ENCODE data around the gene PTPRG.

Gene PTPRG

DNA sequence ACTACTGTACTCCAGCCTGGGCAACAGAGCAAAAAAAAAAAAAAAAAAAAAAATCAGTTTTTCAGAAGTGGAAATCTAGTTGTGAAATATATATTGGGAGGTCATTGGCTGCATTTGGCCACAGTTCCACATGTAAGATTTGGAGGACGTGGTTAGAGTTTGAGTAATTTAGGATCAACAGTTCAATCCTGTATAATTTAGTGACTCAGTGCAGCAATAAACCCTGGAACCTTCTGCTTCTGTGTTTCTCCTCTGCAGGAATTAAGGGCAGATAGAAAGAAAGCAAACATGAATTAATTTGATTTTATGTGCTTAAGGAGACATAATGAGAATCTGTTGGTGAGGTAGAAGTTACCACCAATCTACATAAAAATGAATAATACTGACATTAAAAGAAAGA lies 347.0 kb downstream of the PTPRG start:
- DNase-seq = no peak

DNA sequence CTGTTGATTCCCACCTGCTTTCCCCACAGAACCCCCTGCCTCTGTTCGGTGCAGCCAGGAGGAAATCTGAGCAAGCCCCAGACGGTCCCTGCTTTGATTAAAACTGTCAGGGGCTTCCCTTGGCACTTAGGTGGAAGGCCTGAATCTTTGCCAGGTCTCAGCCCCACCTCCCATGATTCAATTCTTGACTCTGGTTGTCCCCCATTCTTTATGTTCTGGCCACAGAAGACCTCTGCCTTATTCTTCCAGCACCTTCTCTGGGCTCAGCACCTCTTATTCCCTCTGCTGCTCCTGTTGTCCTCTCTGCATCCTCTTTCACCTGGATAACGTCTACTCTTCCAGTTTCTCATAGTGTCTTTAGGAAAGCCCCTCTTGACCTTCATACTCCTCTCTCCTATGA lies 349.4 kb downstream of the PTPRG start:
- DNase-seq = no peak

DNA sequence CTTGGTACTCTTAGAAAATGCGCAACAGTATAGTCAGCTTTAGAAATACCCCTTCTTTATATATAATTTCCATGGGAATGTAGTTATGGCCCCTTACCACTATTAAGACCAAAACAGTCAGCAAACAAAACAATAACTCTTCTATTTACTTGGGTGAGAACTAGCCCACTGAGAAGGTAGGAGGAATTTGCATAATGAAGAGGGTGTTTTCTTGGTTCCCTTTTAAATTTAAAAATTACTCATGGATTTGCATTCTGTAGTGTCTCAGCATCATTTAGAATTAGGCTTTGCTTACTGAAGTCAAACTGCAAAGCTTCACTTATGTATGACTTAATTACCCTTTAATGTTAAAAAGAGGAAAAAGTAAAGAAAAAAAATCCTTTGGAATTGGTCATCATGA lies 350.8 kb downstream of the PTPRG start:
- DNase-seq = no peak

DNA sequence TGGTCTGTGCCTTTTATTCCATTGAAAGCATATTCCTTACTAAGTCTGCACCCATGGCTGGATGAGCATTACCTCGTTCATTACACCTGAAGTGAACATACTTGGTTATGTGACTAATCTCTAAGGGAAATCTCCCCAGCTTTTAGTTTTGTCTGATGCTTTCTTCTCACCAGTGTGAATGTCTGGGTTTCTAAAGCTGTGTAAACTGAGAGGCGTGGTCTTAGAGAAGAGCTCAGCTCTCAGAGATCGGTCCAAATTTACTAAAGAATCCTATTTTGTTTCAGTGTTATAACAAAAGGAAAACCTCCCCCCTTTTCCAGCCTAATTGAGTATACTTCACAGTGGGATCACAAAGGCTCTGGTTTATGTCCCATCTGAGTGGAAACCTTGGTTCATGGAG lies 352.3 kb downstream of the PTPRG start:
- no peak for DNase-seq

DNA sequence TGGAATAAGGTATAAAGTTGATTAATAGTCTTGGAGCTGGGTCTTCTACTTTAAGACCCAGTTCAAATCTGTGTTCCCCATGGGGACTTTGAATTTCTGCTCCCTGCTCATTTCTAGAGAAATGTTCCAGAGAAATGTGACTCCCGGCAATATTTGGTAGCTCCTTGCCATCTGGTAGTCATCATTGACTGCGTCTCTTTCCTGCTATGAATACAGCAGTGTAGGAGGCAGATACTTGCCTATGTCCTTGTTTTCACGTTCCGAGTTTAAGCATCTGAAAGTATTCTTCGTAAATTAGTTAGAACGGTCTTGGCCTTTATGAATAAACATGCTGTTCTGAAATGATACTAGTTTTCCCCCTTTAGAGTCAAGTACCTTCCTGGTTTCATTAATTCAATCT lies 352.9 kb downstream of the PTPRG start:
- DNase-seq = no peak

DNA sequence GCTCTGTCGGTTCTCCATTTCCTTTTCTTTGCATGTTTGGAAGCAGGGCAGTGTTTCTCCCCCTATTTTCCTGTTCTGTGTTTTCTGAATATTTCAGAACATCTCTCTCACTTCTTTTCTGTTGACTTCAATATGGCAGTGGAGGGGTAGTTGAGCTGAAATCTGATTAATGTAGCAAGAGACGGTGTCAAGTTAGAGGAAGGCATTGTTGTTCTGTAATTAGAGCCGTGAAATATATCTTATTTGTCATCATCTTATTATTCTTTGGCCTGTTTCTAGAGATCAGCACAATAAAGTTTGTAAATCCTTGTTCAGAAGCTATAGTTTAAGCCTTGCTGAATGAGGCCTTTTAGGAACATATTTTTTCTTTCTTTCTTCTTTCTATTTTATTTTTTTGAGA lies 353.9 kb downstream of the PTPRG start:
- DNase-seq = no peak

DNA sequence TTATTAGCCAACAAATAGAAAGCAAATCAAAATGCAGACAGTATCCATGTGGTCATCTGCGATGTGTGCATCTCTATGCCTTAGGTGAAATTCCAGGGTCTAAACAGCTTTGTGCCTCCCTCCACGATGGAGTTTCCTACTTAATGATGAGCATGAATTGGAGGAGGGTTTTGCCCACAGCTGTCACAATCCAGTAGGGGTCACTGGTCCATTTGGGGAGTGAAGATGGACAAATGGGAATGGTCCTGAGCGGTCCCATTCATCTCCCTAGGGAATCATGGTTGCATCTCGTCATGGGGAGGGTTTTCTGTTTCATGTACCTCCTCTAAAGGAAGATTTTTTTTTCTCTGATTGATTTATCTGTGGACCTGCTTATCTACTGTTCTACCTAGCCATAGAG lies 358.0 kb downstream of the PTPRG start:
- DNase-seq = no peak

DNA sequence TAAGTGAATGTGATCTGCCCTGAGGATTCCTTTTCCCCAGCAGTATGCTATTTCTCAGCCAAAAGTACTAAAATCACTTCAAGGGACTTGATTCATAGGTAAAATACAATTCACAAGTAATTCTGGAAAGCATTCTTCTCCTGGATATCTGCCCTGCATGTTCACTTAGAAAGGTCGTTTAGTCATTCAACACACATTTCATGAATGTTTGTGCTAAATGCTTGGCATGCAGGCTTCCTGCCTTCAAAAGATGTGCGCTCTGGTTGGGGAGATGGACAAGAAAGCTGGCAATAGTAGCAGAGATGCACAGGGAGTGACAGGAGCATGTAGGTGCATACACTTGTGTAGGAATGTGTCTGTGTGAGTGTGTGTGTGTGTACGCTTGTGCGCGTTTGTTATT lies 360.7 kb downstream of the PTPRG start:
- no peak for DNase-seq

DNA sequence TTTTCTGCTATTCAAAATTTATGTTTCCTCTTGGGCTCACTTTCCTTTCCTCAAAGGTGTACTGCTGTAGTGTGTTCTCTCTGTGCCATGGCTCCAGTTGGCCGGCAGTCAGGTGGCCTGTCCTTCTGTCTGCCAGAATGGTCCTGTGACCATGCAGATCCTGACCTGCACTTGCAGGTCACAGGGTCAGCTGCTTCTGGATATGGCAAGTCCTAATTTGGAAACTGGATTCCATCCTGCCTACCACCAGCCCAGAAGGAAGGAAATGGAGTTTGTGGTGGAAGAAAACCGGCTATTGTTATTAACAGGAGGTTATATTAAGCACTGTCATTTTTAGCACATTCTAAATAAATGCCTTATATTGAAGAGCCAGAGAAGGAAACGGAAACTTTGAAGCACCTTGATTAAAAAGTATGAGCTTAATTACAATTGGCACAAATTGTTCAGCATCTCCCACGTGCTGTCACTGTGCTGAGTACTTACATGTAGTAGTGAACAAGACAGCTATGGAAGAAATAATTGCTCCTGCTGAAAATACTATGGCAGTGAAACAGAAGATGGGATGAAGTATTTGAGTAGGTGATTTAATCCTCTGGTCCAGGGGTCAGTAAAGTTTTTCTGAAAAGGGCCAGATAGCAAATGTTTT lies 362.8 kb downstream of the PTPRG start:
- DNase-seq = no peak

DNA sequence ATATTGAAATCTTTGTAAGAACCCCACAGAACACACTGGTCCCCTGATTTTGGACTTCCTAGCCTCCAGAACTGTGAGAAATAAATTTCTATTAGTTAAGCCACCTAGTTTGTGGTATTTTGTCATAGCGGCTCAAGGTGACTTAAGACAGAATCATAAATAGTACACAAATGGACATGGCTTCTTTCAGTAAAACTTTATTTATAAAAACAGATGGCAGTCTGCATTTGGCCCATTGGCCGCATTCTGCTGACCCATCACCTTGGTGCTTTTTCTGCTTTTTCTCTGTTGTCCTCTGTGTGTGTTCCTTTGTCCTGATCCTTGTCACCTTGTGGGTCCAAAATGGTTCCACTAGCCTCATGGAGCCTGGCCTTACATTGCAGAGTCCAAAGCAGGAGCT lies 363.6 kb downstream of the PTPRG start:
- no peak for DNase-seq

DNA sequence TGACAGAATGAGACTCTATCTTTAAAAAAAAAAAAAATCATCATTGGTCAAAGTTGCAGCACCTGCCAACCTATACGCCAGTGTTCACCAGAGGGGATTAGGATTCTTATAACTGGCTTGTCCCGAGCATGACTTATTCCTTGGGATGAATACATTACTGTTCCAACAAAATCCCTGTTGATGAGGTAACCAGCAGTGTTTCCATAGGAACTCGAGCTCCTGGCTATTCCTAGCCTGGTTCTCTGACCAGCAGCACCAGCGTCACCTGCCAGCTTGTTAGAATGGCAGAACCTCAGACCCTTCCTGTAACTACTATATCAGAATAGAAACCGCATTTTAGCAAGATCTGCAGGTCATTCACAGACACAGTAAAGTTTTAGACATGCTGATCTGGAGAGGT lies 364.4 kb downstream of the PTPRG start:
- no peak for DNase-seq

DNA sequence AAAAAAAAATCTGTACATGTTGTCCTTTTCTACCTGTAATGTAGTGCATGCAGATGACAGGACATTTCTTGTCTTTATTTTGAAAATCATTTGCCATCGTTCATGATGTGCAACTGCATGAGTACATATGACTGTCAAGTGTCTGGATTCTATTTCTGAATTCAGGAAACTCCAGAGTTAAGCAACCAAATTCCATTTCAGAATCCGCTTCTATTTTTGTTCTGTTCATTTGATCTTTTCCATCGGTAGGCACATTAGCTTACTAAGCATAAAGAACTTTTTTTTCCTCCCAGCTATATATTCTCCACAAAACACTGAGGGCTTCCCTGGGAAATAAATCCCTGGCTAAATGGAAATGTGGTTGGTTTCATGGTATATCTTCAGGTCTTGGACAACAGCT lies 365.6 kb downstream of the PTPRG start:
- DNase-seq = no peak

DNA sequence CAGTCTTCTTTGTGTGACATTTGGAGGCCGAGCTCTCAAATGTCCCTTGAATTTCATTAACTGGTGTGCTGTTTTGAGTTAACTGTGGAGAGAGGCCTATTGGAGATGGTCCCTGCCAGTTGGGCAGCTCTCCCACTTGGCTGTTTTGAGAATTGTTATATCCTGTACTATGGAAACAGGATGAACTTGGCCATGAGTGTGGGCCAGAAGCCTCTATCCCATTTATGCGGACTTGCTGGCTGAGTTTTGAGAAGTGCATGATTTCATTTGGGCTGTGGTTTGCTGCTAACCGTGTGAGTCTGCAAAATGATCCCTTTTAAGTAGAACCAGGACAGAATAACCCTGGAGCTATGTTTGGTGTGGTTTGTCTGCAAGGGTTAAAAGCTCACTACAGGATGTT lies 366.0 kb downstream of the PTPRG start:
- DNase-seq = no peak

DNA sequence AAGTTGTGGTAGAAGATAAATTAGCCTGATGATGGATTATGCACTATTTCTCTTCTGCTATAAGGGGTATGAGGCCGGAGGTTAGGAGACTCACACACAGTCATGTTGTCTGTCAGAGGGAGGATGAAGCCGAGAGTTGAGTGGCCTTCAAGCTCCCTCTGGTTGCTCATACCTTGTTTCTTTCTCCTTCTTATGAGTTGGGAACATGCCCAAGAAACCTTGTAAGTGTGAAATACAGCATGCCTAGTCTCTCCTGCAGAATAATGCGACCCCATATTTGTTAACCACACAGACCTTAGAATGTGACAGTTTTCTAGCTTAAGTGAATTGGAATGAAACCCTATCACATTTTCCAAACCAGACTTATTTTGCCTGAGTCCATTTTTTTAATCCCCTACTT lies 366.7 kb downstream of the PTPRG start:
- DNase-seq = no peak

DNA sequence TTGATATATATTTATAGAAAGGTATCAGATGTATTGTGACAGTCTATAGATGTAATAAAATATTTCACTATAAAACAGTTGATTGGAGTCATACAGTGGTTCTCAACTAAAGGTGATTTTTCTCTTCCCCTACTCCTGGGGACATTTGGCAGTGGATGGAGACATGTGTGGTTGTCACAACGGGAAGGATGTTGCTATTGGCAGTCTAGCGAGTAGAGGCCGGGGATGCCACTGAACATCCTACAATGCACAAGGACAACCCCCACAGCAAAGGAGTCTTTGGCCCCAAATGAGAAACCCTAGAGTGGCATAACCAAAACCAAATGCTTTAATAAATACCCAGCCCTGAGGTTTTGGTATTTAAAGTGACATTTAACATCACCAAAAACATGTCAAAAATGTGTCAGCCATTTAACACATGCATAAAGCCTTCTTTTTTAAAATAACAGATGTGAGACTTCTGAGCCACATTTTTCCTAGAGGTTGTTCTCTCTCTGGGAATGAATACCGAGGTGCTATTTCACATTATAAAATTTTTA lies 367.5 kb downstream of the PTPRG start:
- DNase-seq = no peak

DNA sequence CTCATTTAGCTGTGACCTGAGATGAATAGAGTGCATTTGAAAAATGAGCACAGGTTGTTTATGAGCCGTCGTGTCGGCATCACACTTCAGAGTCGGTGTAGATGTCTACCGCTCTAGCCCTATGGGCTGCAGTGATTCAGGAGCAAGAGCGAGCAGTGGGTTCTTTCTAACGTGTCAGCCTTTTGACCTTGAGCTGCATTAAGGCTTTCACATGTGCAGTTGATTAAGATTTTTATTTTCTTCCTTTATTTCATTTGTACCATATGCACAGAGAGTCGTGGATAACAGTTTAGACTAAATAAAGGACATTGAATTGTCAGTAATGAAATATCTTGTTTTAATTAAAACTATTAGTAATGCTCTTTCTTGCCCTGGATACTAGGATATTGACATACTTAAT lies 368.2 kb downstream of the PTPRG start:
- no peak for DNase-seq

DNA sequence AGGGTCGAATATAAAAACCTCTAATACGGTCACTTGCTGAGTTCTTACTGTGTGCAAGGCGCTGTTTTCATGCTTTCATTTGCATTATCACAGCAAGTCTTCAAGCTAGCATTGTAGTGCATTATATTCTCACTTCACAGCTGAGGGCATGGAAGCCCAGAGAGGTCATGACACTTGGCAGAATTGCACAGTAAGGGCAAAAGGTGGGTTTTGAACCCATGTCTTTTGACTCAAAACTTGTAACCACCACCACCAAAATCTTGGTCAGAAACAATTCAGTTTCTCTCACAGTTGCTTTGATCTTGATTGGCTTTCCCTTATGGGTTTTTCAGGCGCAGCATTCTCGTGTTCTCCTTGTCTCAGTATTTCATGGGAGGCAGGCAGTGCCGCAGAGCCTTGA lies 371.1 kb downstream of the PTPRG start:
- no peak for DNase-seq

DNA sequence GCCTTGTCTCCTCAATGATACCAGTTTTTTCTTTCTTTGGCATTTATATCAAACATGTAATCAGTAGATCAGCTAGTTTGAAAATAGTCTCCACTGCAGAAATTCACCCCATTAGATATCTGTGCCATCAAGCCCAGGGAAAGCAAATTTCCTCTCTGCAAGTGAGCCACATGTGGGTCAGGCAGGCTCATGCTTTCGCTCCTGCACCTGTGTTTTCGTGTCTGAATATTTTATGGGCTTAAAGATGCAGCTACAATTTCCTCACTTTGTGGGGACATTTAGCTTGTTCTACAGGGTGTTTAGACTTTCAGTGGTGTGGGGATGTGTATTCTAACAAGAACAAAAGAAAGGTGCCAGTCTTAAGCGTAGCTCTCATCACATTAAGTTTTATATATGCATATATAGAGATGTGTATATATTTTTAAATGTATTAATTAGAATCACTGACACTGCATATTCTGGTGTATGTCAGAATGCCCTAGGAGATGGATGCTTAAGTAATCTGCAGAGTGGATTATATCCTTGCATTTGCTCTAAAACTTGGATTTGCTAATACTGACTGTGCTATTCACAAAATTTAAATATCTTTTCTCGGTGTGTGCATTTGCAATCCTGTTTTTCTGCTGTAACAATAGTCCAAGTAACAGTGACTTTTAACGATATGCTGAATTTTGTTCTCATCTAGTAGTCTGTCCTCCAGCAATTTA lies 372.6 kb downstream of the PTPRG start:
- no peak for DNase-seq

DNA sequence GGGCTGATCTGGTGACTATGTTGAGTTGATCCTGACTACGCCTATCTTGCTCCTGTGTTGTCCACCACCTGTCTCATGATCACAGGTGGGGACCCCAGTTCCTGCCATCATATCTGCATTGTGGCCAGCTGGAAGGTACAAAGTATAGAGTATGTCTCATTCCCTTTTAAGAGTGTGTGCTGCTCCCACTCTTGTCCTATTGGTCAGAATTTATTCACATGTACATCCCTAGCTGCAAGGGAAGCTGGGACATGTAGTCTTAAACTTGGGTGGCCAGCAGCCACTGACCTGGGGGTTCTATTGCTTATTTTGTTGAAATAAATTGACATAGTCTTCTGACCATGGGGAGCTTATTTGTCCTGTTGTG lies 373.1 kb downstream of the PTPRG start:
- no peak for DNase-seq

DNA sequence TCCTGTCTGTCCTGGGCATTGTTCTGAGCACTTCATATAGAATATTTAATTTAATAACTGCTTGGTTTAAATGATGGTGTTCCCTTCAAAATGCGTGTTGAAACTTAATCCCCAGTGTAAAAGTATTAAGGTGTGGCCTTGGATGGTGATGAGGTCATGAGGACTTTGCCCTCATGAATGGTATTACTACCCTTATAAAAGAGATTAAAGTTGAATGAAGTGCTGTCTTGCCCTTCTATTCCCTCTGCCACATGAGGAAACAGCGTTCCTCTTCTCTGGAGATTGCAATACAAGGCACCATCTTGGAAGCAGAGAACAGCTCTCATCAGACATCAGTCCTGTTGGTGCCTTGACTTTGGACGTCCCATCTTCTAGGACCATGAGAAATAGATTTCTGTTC lies 374.4 kb downstream of the PTPRG start:
- no peak for DNase-seq

DNA sequence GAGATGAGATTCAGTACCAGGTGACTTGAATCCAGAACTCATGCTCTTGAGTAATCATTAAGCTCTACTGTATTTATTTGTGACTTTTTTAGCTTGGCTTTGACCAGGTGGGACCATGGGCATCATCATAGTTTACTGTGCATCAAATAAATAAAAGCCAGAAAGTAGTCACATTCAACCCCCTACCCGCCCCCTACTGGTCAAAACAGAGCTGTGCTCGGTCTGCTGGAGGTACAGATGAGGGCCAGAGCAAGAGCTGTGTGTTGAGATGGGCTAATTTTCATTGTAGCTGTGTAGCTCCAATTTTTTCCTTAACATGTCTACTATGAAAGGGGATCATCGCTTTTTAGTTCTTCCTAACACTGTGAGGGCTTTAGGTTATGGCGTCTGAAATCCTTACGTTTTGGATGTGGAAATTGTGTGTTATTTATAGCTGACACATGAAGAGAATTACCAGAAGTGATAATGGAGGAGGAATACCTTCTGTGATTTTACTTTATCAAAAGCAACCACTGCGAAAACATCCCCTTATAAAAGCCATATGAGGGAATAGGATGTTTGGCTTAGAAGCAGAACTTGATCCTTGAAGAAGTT lies 375.1 kb downstream of the PTPRG start:
- DNase-seq = no peak

DNA sequence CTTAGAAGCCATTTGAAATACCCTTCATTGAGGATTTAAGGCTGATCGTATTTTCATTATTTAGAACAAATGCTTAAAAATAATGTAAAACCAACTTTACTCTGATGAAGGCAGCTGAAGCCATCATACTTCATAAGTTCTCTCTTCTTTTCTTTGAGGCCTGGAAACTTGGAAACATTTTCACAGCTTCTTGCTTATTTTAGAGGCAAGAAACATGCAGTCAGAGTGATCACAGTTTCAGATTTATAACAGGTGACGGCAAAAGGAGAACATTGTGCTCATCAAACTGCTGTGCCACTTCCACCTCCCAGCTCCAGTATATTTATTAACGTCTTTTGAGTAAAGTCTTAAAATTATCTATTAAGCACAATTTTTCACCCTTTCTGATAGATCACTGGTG lies 376.1 kb downstream of the PTPRG start:
- DNase-seq = no peak

DNA sequence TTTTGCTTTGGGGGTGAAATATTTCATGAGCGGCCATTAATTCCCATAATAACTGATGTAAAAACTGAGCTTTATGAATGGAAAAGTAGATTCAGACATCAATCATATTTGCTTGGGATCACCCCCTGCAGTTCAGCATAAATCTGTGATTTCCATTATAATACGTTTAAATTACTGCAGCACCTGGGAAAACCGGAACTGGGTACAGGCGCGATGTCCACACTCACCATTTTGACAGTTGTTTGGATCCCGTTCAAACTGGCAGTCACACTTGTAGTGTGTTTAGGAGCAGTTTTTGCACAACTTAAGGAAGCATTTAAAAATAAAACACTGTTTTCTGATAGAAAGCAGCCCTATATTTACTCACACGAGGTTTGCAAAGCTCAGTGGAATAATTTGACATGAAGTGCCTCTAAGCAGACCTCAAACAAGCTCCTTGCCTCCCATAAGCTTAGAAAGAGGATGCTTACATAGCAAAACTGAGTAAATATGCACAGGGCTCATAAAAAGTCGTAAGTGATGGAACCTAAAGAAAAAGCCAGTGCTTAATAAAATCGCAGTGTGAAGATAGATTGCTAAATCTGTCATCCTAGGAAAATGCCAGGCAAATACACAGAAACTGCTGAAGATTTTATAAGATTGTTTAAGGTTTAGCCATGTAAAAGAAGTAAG lies 377.6 kb downstream of the PTPRG start:
- DNase-seq = peak; percentile 25

DNA sequence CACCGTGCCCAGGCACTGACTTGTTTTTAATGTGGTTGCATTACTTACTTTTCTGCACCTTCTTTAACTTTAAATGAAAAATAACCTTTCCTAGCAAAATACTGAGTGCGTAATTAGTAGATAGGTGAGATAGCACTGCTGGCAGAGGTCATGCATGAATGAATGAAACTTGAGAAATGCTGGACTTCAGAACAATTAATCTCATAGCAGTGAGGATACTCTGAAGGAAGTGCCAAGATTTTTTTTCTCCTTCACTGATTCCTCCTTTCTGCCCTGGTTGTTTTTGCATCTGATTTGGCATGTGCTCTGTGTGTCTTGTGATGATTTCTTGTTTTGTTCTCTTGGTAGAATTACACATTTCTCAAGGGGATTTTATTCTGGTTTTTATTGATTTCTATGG lies 378.9 kb downstream of the PTPRG start:
- no peak for DNase-seq
